Pulmonary artery endothelial cell (primary cell): ENCODE data around the gene PPP1R12B. TPM values are rescaled to one million over a fixed set of nuclear protein-coding genes. Genes with fewer than 3 reads are reported as not detected.
"Not testable (repeated sequence)": the region's sequence is repeated elsewhere in the genome, so short reads cannot be mapped to it uniquely, and the experiment has no call there.

ENCODE experiments used
- DNase-seq: peaks from one replicate; pipeline ENCODE4 v3.0.0-alpha.2; 2011; ENCODE audit warnings: low read depth, low spot score
- total RNA-seq: library from RNA; depleted of rRNA; stranded (reverse); fragments of >200 nt; gene quantifications from 2 replicates; pipeline ENCODE4 v1.2.3, GENCODE V29; 2014

The PPP1R12B gene
- total RNA-seq, 1 donor from 2014 or later, result 5.2 TPM

DNA sequence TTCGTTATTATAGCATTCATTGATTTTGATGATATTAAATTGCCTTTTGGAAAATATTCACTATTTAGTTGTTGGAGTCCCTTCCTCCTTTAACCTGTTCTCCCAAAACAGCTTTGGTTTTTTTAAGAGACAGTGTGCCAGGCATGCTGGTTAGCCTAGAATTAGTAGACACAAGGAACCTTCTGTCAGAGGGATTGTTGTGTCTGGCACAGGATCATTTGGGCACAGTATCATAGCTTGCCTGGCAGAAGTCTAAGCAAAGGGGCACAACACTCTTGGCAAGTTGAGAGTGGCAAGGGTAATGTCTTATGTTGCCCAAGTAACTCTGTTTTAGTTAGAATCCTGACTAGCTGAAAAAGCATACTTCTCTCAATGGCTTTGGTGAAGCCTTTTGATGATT is 49.9 kb downstream of the PPP1R12B start:
- not testable (repeated sequence) for DNase-seq

GRCh38 chr1:202401771-202402170 is 53.3 kb downstream of the PPP1R12B start:
- DNase-seq, result not testable (repeated sequence)

DNA sequence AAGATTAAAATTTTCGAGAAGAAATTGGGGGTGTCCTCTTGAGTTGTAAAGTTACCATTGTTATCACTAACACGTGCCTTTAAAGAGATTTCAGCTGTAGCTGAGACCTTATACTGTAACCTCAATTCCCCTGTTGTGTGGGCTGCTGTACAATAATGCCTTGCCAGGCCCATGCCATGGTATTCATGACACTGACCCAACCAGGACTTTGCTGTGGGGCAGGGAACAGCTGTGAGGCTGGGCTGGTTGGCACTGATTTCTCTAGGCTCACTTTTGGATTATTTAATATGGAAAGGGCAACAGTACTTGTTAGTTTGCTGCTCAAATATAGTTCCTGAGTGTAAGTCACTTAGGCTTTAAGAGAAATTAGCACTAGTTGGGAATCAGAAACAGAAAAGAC is 54.9 kb downstream of the PPP1R12B start:
- DNase-seq, result not testable (repeated sequence)

- no peak for DNase-seq
Observed at GRCh38 chr1:202405928-202406327, 57.4 kb downstream of the PPP1R12B start.

DNA sequence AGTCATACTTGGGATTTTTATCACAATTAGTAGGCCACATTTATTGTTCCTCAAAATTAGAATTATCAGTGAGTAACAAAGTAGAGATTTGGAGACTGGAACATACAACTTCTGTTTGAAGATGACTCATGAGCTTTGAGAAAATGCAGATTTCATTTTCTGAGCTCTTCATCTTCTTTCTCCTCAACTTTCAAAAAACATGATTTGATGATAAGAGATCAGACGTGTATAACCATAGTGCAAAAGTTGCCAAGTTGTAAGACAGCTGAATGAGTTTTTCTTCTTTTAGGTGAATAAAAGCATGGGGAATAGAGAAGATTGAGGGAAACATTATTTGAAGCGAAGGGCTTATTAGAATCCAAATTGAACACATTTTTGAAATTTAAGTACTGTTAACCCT is 58.4 kb downstream of the PPP1R12B start:
- not testable (repeated sequence) for DNase-seq

- DNase-seq, result not testable (repeated sequence)
Observed at GRCh38 chr1:202407378-202407777, 58.9 kb downstream of the PPP1R12B start.

- DNase-seq, result not testable (repeated sequence)
Observed at GRCh38 chr1:202410251-202410650, 61.8 kb downstream of the PPP1R12B start.

DNA sequence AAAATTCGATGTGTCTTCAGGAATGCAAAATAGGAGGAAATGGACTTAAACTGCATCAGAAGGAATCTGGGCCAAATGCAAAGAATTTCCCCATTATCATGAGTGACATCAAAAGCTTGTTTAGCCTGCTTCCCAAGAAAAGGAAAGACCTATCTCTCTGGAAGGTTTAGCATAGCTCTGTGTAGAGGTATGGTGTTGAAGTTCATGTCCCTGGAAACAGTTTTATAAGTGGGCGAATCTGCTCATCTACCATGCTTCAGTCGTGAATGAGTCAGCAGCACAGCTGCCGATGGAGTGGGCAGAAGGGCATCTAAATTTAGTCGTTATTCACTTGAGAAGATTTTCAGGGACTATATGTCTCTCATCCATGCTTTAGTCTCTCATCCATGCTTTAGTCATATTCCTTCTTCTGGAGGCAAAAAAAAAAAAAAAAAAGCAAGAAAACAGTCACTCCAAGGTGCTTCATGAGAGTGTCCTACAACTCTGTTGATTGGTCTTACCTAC is 62.4 kb downstream of the PPP1R12B start:
- not testable (repeated sequence) for DNase-seq

DNA sequence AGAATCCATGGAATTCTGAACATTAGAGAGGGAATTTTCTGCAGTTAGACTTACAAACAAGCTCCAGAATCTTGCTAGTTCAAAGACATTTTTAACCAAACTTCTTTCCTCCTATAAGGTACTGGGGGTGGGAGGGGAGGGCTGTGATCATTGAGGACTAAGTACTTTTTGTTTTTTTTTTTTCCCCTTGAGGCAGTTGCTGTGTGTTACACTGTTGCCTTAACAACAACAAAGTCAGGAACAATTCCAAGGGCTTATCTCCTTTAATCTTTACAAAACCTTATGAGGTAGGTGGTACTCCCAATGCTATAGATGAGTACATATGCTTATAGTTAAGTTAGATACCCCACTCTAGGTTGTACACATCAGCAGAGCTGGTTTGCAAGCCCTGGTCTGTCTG is 62.9 kb downstream of the PPP1R12B start:
- no peak for DNase-seq

- not testable (repeated sequence) for DNase-seq
Observed at GRCh38 chr1:202412421-202412820, 63.9 kb downstream of the PPP1R12B start.

- DNase-seq, result no peak
Observed at GRCh38 chr1:202416641-202417040, 68.1 kb downstream of the PPP1R12B start.

- DNase-seq, result not testable (repeated sequence)
Observed at GRCh38 chr1:202417141-202417540, 68.6 kb downstream of the PPP1R12B start.

GRCh38 chr1:202417762-202418201 is 69.3 kb downstream of the PPP1R12B start:
- not testable (repeated sequence) for DNase-seq

DNA sequence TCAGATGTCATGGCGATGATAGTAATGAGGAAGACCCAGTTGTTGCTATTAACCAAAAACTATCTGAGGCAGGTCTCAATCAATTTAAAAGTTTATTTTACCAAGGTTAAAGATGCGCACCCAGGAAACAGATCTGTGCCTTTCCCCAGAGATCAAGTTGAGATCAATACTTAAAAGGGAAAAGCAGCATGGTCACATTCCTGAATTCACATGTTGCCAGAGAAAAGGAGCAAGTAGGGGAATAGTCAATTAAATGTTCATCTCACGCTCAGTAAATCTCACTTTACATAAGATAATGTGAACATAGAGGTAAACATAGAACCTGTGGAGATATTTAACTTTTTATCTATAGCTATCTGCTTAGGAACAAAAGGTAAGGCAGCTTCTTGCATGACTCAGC is 71.2 kb downstream of the PPP1R12B start:
- DNase-seq, result not testable (repeated sequence)

DNA sequence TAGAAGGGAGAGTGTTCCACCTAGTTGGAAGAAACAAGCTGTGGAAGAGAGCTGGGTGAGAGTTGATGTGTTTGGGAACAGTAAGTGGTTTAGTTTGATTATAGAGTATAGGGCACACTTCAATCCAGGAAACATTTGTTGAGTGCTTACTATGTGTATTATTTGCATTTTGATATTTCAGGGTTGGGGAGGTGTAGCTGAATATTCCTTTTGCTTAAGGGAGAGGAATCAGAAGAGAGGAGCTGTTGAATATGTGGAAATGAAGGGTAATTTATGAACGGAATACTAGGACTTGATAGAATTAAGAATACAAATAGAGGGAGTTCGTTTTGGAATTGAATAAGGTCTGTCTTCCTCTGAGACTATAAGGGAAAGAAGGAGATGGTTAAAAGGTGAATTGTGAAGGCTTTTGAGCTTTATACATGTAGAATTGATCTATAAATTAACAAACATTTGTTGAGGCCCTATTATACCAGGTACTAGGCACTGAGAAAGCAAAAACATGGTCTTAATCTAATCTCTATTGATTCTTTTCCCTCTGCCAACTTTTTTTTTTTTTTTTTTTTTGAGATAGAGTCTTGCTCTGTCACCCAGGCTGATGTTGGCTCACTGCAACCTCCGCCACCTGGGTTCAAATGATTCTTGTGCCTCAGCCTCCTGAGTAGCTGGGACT is 72.1 kb downstream of the PPP1R12B start:
- DNase-seq, result not testable (repeated sequence)

GRCh38 chr1:202422709-202423108 is 74.2 kb downstream of the PPP1R12B start:
- DNase-seq, result not testable (repeated sequence)

DNA sequence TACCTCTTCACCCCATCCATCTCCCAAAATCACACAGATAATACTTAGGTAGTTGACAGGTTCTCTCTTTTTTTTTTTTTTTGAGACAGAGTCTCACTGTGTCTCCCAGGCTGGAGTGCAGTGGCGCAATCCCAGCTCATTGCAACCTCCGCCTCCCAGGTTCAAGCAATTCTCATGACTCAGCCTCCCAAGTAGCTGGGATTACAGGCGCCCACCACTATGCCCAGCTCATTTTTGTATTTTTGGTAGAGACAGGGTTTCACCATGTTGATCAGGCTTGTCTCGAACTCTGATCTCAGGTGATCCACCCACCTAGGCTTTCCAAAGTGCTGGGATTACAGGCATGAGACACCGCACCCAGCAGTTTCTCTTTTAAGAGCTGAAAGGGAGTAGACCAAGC is 75.8 kb downstream of the PPP1R12B start:
- not testable (repeated sequence) for DNase-seq

GRCh38 chr1:202430111-202430510 is 81.6 kb downstream of the PPP1R12B start:
- DNase-seq, result not testable (repeated sequence)

GRCh38 chr1:202432338-202432737 is 83.8 kb downstream of the PPP1R12B start:
- DNase-seq, result not testable (repeated sequence)

DNA sequence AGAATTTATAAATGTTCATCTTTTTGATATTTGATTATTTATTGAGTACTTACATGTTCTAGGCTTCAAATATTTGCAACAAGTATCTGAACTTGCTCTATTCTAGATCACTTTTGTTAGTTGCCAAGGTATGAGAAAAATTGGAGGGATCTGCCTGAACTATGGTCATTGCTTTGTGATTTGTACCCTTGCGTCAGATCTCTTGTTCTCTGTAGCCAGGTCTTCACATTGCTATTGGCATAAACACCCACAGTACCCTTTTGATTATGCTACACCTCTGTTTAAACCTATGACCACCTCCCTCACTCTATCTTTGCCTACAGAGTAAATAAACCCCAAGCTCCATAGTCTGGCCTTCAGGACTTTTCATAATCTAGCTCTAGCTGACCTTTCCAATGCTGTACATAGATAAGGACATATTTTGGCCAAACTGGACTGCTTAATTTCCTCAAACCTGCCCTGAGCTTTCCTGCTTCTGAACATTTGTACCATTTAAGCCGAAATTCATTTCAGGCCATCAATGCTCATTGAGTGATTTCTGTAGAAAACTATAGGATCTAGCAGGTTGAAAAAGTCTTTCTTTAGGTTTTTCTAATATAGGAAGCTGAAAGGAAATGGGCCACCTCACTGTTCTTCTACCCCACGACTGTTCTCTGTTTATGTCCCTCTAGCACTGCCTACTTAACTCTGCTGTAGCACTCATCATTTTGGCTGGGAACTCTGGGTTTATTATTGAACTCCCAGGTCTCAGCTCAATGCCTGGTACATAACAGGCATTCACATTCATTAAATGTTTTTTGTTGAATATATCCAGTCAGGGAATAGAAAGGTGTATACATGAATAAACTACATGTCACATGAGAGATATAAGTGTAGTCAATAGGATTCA is 84.9 kb downstream of the PPP1R12B start:
- no peak for DNase-seq

GRCh38 chr1:202434059-202434458 is 85.6 kb downstream of the PPP1R12B start:
- no peak for DNase-seq
